Large intestine (tissue), 12 donors: ENCODE data around the gene IFNA21. TPM values are rescaled to one million over a fixed set of nuclear protein-coding genes. Genes with fewer than 3 reads are reported as not detected.
A peak's percentile ranks its signal among the peaks of the same experiment; 100 is the strongest.
"Not testable (repeated sequence)": the region's sequence is repeated elsewhere in the genome, so short reads cannot be mapped to it uniquely, and the experiment has no call there.

Experiments used
- DNase-seq, 2 donors: peaks; one replicate each; pipeline versions ENCODE4 v3.0.0 to v3.0.0-alpha.2; 2013
- H3K27ac ChIP-seq: one replicate; pipeline ENCODE4 v1.5.1; 2013; ENCODE audit warnings: low read length
- H3K27me3 ChIP-seq: 2 replicates; pipeline ENCODE4 v1.6.1; 2013; ENCODE audit warnings: low read length; ENCODE audit not compliant: control insufficient read depth, insufficient read depth
- H3K36me3 ChIP-seq: 2 replicates; pipeline ENCODE4 v1.6.1; 2013; ENCODE audit warnings: low read length; ENCODE audit not compliant: control insufficient read depth, insufficient read depth
- H3K4me1 ChIP-seq: one replicate; pipeline ENCODE4 v1.6.1; 2013; ENCODE audit warnings: low read length; ENCODE audit not compliant: control insufficient read depth, insufficient read depth
- H3K4me3 ChIP-seq: one replicate; pipeline ENCODE4 v1.5.1; 2013; ENCODE audit warnings: low read length
- H3K9me3 ChIP-seq: one replicate; pipeline ENCODE4 v1.6.1; 2013; ENCODE audit warnings: mild to moderate bottlenecking, low read depth, low read length, moderate library complexity; ENCODE audit not compliant: control insufficient read depth
- WGBS: methylation state at CpG from one replicate; pipeline ENCODE4 v1.1.5; 2013; ENCODE audit warnings: low lambda C conversion rate; ENCODE audit not compliant: insufficient coverage; 5-methylcytosine and 5-hydroxymethylcytosine counted together
- long read RNA-seq, 11 donors: transcript quantifications; one replicate each; lab custom pipeline, GENCODE V29; 2026
- polyA plus RNA-seq: library from polyadenylated mRNA; unstranded; fragments of 120-200 nt; gene quantifications from one replicate; pipeline ENCODE4 v1.2.1, GENCODE V29; 2013

Gene IFNA21
- 0.13 TPM for polyA plus RNA-seq
- long read RNA-seq, donor 1, partial matches to known transcripts = 0 of 2 reads
- long read RNA-seq, donor 1, other reads (novel, unspliced or antisense) = 0 of 2 reads
- long read RNA-seq, donor 2, partial matches to known transcripts = 0 of 1 reads
- long read RNA-seq, donor 2, other reads (novel, unspliced or antisense) = 0 of 1 reads
- long read RNA-seq, donor 3 = 0 reads
- long read RNA-seq, donor 4 = 0 reads
- long read RNA-seq, donor 5 = 0 reads
- long read RNA-seq, donor 6 = 0 reads
- long read RNA-seq, donor 7 = 0 reads
- long read RNA-seq, donor 8 = 0 reads
- long read RNA-seq, donor 9 = 0 reads
- long read RNA-seq, donor 10, partial matches to known transcripts = 0 of 1 reads
- long read RNA-seq, donor 10, other reads (novel, unspliced or antisense) = 0 of 1 reads
- long read RNA-seq, donor 11 = 0 reads

GRCh38 chr9:21166560-21166959 lies at the start of gene IFNA21:
Gene IFNA21, minus strand, starts transcription at chr9:21166660. Its CDS starts 48 bp downstream, at chr9:21166612.
- DNase-seq, H3K4me1 ChIP-seq, H3K4me3 ChIP-seq, H3K27me3 ChIP-seq, H3K27ac ChIP-seq, H3K36me3 ChIP-seq, H3K9me3 ChIP-seq: not testable (repeated sequence)
- no CpG with 5 or more reads among the region's 2 CpGs for WGBS

DNA sequence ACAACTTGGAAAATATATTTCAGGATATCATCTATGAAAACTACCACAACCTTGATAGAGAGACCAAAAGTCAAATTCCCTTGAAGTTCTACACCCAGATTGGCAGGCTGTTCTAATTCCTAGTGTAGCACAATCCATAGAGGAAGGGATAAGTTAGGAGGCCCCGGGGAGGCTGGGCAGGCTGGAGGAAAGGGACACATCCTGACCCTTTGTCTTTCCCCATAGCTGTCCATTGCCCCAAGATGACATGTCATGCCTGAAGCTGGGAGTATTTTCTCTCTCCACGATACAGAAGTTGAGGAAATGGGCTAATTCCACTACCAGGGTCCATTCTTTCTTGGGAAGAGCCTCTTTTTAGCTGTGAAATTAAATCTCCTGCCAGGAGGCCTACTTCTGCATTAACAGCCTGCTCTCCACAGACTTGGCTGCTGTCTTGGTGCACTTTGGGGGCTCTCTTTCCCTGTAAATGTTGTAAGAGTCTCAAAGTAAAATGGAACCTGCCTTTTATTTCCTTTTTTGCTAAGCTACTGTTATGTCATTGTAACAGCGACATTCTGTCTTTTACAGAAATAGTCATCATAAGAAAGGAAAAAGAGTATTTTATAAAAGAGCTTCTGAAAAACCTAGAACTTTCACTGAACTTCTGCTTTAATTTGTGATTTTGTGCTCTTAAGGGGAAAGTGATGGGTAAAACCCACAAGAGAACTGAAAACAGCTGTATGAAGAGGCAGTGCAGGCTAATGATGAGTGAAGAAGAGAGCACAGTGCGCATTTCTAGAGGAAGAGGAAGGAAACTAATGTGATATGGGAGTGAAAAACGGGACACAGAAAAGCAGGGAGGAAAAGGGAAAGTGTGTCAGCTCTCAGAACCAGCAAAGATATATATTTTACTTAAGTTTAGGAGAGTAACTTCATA lies 47.2 kb upstream of the IFNA21 start:
- not testable (repeated sequence) for H3K36me3 ChIP-seq, H3K4me3 ChIP-seq, H3K9me3 ChIP-seq, H3K27me3 ChIP-seq, H3K4me1 ChIP-seq, H3K27ac ChIP-seq
- WGBS = no CpG with 5 or more reads among the region's 5 CpGs
- peak in 1 of 2 donors; percentile 13 for DNase-seq

- WGBS = no CpG with 5 or more reads among the region's 2 CpGs
- not testable (repeated sequence) for H3K4me1 ChIP-seq, H3K36me3 ChIP-seq, H3K9me3 ChIP-seq, H3K27me3 ChIP-seq, H3K27ac ChIP-seq, DNase-seq, H3K4me3 ChIP-seq
Measured at GRCh38 chr9:21212160-21212559, 45.7 kb upstream of the IFNA21 start.

GRCh38 chr9:21210782-21211181 lies 44.3 kb upstream of the IFNA21 start:
- not testable (repeated sequence) for H3K4me3 ChIP-seq, H3K27me3 ChIP-seq, DNase-seq, H3K36me3 ChIP-seq, H3K27ac ChIP-seq, H3K4me1 ChIP-seq, H3K9me3 ChIP-seq
- no CpG with 5 or more reads among the region's 2 CpGs for WGBS

DNA sequence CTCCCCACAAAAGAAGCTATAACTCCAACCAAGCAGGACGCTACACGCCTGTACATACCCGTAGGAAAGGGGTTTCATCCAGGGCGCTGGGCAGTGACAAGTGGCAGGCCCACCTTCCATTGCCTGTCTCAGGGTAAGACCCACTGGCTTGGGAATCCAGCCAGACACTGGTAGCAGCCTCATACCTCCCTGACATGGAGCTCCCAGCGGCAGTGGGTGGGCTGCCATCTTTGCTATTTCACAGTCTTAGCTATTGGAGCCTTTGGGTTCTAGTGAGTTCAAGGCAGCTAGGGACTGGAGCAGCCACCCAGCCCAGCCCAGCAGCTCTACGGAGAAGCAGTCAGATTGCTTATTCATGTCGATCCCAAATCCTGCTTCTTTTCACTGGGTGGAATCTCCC lies 43.9 kb upstream of the IFNA21 start:
- DNase-seq = no peak
- H3K4me3 ChIP-seq = no peak overlapping the region
- H3K9me3 ChIP-seq = no peaks in the 10 kb centered on the region
- no peaks in the 10 kb centered on the region for H3K4me1 ChIP-seq
- no peak overlapping the region for H3K27ac ChIP-seq
- WGBS = no CpG with 5 or more reads among the region's 7 CpGs
- H3K36me3 ChIP-seq = no peaks in the 10 kb centered on the region
- H3K27me3 ChIP-seq = no peaks in the 10 kb centered on the region

DNA sequence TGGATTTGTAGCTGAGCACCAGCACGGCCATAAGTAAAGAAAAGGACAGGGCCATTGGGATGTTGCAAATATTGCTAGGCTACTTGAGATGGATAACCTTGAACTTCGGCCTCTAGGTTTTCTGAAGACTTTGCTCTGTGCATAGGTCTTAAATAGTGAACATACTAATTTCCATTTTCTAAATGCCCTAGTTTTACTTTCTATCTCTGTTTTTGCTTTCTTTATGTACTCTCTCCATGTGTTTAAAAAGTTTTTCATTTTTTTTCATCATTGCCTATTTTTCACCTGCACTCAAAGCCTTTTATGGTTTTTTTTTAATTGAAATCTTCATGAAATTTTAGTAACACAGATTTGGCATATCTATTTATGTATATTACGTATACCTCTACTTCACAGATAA lies 40.6 kb upstream of the IFNA21 start, which contains the start of gene IFNA10:
IFNA10 (minus strand) TSS at position 101 of the 400 bp plus-strand sequence; CDS start at position 55, 46 bp downstream.
- not testable (repeated sequence) for H3K4me3 ChIP-seq, H3K4me1 ChIP-seq, H3K36me3 ChIP-seq, H3K9me3 ChIP-seq, H3K27me3 ChIP-seq, H3K27ac ChIP-seq, DNase-seq
- 100% methylated on average over 1 of the region's 3 CpGs for WGBS

- Histone ChIP-seq H3K27ac (no peak overlapping the region), H3K9me3 (no peaks in the 10 kb centered on the region)
- DNase-seq = no peak
Measured at GRCh38 chr9:21205204-21205603, 38.7 kb upstream of the IFNA21 start.

GRCh38 chr9:21202105-21202504 lies 35.6 kb upstream of the IFNA21 start, which contains the start of gene IFNA7:
Gene IFNA7, minus strand, starts transcription at chr9:21202205. Its CDS starts 40 bp downstream, at chr9:21202165.
- H3K9me3 ChIP-seq, H3K27ac ChIP-seq, H3K4me1 ChIP-seq, H3K27me3 ChIP-seq, H3K4me3 ChIP-seq, DNase-seq, H3K36me3 ChIP-seq: not testable (repeated sequence)
- WGBS = 73% methylated on average over 2 of the region's 4 CpGs

More at GRCh38 chr9:21205204-21205603, 38.7 kb upstream of the IFNA21 start:
- H3K4me1 ChIP-seq = no peaks in the 10 kb centered on the region
- no peaks in the 10 kb centered on the region for H3K27me3 ChIP-seq
- H3K36me3 ChIP-seq = no peaks in the 10 kb centered on the region
- H3K4me3 ChIP-seq = no peak overlapping the region

- no CpG with 5 or more reads among the region's 6 CpGs for WGBS
- not testable (repeated sequence) for DNase-seq, H3K36me3 ChIP-seq, H3K4me1 ChIP-seq, H3K4me3 ChIP-seq, H3K9me3 ChIP-seq, H3K27ac ChIP-seq, H3K27me3 ChIP-seq
Measured at GRCh38 chr9:21194867-21195776, 28.7 kb upstream of the IFNA21 start.

- H3K27me3 ChIP-seq, H3K9me3 ChIP-seq, H3K4me1 ChIP-seq, DNase-seq, H3K4me3 ChIP-seq, H3K27ac ChIP-seq, H3K36me3 ChIP-seq: not testable (repeated sequence)
- no CpG with 5 or more reads among the region's 3 CpGs for WGBS
Measured at GRCh38 chr9:21187487-21187886, 21.0 kb upstream of the IFNA21 start, which contains the start of gene IFNA4. Gene IFNA4, minus strand, starts transcription at chr9:21187587. Its CDS starts 56 bp downstream, at chr9:21187531.
